ENCODE measurements around the gene OR13C3. TPM values are rescaled to one million over a fixed set of nuclear protein-coding genes. Genes with fewer than 3 reads are reported as not detected.

The OR13C3 gene
- total and polyA plus RNA-seq, 2 of the 4 experiments (the other 2 are of a cell fraction): not detected

GRCh38 chr9:104514901-104515300, 21.8 kb downstream of the OR13C3 start:
- ChIA-PET CTCF (no interaction called here), POLR2A (ENCODE audit: unreplicated experiment) (no interaction called here)
- Histone ChIP-seq H4K91ac (ENCODE audit: insufficient read depth, low read depth, low read length) (no peak overlapping the region), H3K4me1 (ENCODE audit: control insufficient read depth, insufficient read depth, low read length) (no peaks in the 10 kb centered on the region), H2AFZ (replicated peaks; ENCODE audit: low read length, poor library complexity) (no peak overlapping the region), H2AK5ac (ENCODE audit: low read depth, low read length) (no peak overlapping the region), H3K9me3 (ENCODE audit: control insufficient read depth, insufficient read depth, low read length) (peaks cover 3% of the 10 kb centered on the region; the same call in 1 of the 2 replicates), H4K20me1 (ENCODE audit: insufficient read depth, low read length) (no peaks in the 10 kb centered on the region), H4K8ac (ENCODE audit: low read depth in 2 of 2, low read length in 2 of 2) (no peak overlapping the region), H4K5ac (ENCODE audit: low read depth, low read length) (no peak overlapping the region), H3K14ac (replicated peaks; ENCODE audit: low read depth, low read length) (no peak overlapping the region), H3K79me1 (ENCODE audit: low read depth in 1 of 2, low read length in 2 of 2) (no peaks in the 10 kb centered on the region), H2BK5ac (ENCODE audit: low read depth, low read length, poor library complexity, severe bottlenecking) (no peak overlapping the region), H3K9me1 (ENCODE audit: insufficient read depth, low read length) (no peaks in the 10 kb centered on the region), H3K27me3 (ENCODE audit: control insufficient read depth, insufficient read depth, low read length) (no peaks in the 10 kb centered on the region), H3K23ac (ENCODE audit: low read depth, low read length) (no peak overlapping the region), H2AK9ac (replicated peaks; ENCODE audit: low read depth, low read length, poor library complexity) (no peak overlapping the region), H2BK20ac (ENCODE audit: low read depth, low read length) (no peak overlapping the region), H3K56ac (ENCODE audit: extremely low read depth, insufficient read depth, low read length) (no peak overlapping the region), H3K18ac (ENCODE audit: low read depth, low read length) (no peak overlapping the region), H2BK120ac (ENCODE audit: low read depth, low read length) (no peak overlapping the region), H3K4me3 (ENCODE audit: insufficient read depth, low read depth, low read length) (no peak overlapping the region), H3K4ac (ENCODE audit: low read depth, low read length) (no peak overlapping the region), H3K27ac (ENCODE audit: insufficient read depth, low read length) (no peak overlapping the region), H2BK15ac (ENCODE audit: low read depth, low read length) (no peak overlapping the region), H3K36me3 (ENCODE audit: control insufficient read depth, insufficient read depth, low read length) (no peaks in the 10 kb centered on the region), H3K9ac (ENCODE audit: low read depth, low read length) (no peak overlapping the region), H3K4me2 (ENCODE audit: low read depth, low read length) (no peak overlapping the region)
- in situ Hi-C loops (cut with MboI; ENCODE audit: low sequenced_read_pairs) (no loop called here), intact Hi-C loops (cut with micrococcal nuclease) (loop anchor here (10.0 kb wide), 1 partner anchor 60 kb away; no protein-coding TSS in a partner anchor), dilution Hi-C loops (cut with HindIII; ENCODE audit: low sequenced_read_pairs, unreplicated experiment) (no loop called here)
- no peak for DNase-seq
- no peak for ATAC-seq (ENCODE audit: low read depth)
- no TSS peak for BruUV-seq (replicated peaks)
- TF ChIP-seq MXI1 (IDR thresholded peaks at IDR 0.05; ENCODE audit: borderline replicate concordance, low read depth, low read length) (no peak), FOS (IDR thresholded peaks at IDR 0.05; ENCODE audit: low read depth, low read length) (no peak), NFE2L2 (IDR thresholded peaks at IDR 0.05; ENCODE audit: low read depth, low read length) (no peak), MAZ (IDR thresholded peaks at IDR 0.05; ENCODE audit: borderline replicate concordance, low read depth, low read length) (no peak), RAD21 (IDR thresholded peaks at IDR 0.05; ENCODE audit: low read length) (no peak), RFX5 (IDR thresholded peaks at IDR 0.05; ENCODE audit: low read depth, low read length) (no peak), CEBPB (IDR thresholded peaks at IDR 0.05; ENCODE audit: low read depth, low read length) (no peak), POLR2A (IDR thresholded peaks at IDR 0.05; ENCODE audit: low read depth, low read length) (no peak), ELK1 (IDR thresholded peaks at IDR 0.05; ENCODE audit: borderline replicate concordance, low read depth, low read length) (no peak), CHD1 (IDR thresholded peaks at IDR 0.05; ENCODE audit: low read depth, low read length) (no peak), MAFK (IDR thresholded peaks at IDR 0.05; ENCODE audit: low read depth, low read length) (no peak), BHLHE40 (IDR thresholded peaks at IDR 0.05; ENCODE audit: low read depth, low read length) (no peak)
- TF ChIP-seq, protein P1, sequence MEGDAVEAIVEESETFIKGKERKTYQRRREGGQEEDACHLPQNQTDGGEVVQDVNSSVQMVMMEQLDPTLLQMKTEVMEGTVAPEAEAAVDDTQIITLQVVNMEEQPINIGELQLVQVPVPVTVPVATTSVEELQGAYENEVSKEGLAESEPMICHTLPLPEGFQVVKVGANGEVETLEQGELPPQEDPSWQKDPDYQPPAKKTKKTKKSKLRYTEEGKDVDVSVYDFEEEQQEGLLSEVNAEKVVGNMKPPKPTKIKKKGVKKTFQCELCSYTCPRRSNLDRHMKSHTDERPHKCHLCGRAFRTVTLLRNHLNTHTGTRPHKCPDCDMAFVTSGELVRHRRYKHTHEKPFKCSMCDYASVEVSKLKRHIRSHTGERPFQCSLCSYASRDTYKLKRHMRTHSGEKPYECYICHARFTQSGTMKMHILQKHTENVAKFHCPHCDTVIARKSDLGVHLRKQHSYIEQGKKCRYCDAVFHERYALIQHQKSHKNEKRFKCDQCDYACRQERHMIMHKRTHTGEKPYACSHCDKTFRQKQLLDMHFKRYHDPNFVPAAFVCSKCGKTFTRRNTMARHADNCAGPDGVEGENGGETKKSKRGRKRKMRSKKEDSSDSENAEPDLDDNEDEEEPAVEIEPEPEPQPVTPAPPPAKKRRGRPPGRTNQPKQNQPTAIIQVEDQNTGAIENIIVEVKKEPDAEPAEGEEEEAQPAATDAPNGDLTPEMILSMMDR (conservative IDR thresholded peaks at IDR 0.05; ENCODE audit: low read depth, low read length): no peak
- WGBS, 2 experiments (ENCODE audit: extremely low coverage in 2 of 2, insufficient read length in 1 of 2): no CpG with 5 or more reads among the region's 5 CpGs
